Esophagus squamous epithelium (tissue), 4 donors: Measurements from ENCODE around the gene SMIM24.

Experiments
- POLR2A ChIP-seq, 4 donors: fragments of 450-650 bp; IDR thresholded peaks; one replicate each; pipeline ENCODE4 v1.6.1; 2017; ENCODE audit warnings: antibody characterized with exemption in 4 of 4, mild to moderate bottlenecking in 4 of 4, moderate library complexity in 3 of 4
- TF ChIP-seq, protein P1 (sequence below), 6 experiments: fragments of 450-650 bp in 4 of 6; fragments of 200-600 bp in 2 of 6; sonication (generic) in 2 of 6; IDR thresholded peaks; one replicate each; pipeline ENCODE4 v1.5.1; 2016 to 2019; ENCODE audit warnings: antibody characterized with exemption in 6 of 6, mild to moderate bottlenecking in 4 of 6, moderate library complexity in 4 of 6

DNA sequence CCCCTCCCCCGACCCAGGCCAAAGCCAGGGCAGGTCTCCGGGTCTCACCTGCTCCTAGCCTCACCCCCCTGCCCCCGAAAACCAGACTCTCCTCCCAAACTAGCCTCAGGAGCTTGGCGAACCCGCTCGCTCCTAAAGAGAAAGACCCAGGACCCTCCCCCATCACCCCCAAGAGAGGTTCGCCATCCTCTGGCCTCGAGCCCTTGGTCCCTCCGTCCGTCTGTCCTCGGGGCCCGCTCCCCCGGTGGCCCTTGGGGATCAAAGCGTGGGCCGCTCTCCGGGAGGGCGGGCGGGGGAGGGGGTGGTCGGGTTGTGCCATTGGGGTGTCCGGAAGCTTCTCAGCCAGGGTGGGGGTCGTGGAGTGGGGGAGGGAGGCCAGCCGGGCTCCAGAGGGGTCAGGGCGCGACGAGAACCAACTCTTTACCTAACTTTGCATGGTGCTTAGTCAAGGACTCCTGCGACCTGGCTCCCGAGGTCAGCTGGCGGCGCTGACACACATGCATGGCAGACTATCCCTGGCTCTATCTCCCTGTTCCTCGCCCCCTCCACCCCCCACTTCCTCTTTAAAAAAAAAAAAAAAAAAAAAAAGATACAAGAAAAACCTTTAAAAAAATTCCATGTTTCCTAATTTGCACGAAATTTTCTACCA is 15.6 kb downstream of the SMIM24 start:
- TF ChIP-seq, protein P1, sequence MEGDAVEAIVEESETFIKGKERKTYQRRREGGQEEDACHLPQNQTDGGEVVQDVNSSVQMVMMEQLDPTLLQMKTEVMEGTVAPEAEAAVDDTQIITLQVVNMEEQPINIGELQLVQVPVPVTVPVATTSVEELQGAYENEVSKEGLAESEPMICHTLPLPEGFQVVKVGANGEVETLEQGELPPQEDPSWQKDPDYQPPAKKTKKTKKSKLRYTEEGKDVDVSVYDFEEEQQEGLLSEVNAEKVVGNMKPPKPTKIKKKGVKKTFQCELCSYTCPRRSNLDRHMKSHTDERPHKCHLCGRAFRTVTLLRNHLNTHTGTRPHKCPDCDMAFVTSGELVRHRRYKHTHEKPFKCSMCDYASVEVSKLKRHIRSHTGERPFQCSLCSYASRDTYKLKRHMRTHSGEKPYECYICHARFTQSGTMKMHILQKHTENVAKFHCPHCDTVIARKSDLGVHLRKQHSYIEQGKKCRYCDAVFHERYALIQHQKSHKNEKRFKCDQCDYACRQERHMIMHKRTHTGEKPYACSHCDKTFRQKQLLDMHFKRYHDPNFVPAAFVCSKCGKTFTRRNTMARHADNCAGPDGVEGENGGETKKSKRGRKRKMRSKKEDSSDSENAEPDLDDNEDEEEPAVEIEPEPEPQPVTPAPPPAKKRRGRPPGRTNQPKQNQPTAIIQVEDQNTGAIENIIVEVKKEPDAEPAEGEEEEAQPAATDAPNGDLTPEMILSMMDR (IDR thresholded peaks at IDR 0.05): no peak
- no peak for TF ChIP-seq POLR2A (IDR thresholded peaks at IDR 0.05)
